HepG2 (cell line): ENCODE results near the gene CCL23. TPM values are rescaled to one million over a fixed set of nuclear protein-coding genes. Genes with fewer than 3 reads are reported as not detected.

ENCODE experiments used
- CAMTA2 ChIP-seq: sonication (generic); formaldehyde crosslinking; IDR thresholded peaks from 2 replicates; pipeline ENCODE4 v1.4.0; 2020; ENCODE audit warnings: mild to moderate bottlenecking, missing genetic modification reagents, borderline replicate concordance
- HOXA9 ChIP-seq: sonication (generic); formaldehyde crosslinking; IDR thresholded peaks from 2 replicates; pipeline ENCODE4 v1.8.1; 2022; ENCODE audit warnings: missing genetic modification reagents, mild to moderate bottlenecking, moderate library complexity, borderline replicate concordance
- NFATC3 ChIP-seq: sonication (generic); formaldehyde crosslinking; IDR thresholded peaks from 2 replicates; pipeline ENCODE4 v1.5.1; 2020; ENCODE audit warnings: mild to moderate bottlenecking, missing genetic modification reagents
- NFYC ChIP-seq: IDR thresholded peaks from 2 replicates; pipeline ENCODE4 v1.6.1; 2016; ENCODE audit warnings: missing genetic modification reagents, missing compliant biosample characterization
- PAX8 ChIP-seq: sonication (generic); formaldehyde crosslinking; IDR thresholded peaks from 2 replicates; pipeline ENCODE4 v1.8.0; 2022; ENCODE audit warnings: mild to moderate bottlenecking, missing genetic modification reagents, borderline replicate concordance
- RXRB ChIP-seq: IDR thresholded peaks from 2 replicates; pipeline ENCODE4 v1.6.1; 2016; ENCODE audit warnings: borderline replicate concordance, missing genetic modification reagents, missing compliant biosample characterization
- SOX6 ChIP-seq, 2 experiments: fragments of 450-650 bp in 1 of 2; sonication (generic) in 1 of 2; formaldehyde crosslinking in 1 of 2; IDR thresholded peaks; 2 replicates each; pipeline versions ENCODE4 v1.4.0 to v1.6.1; 2017 to 2020; ENCODE audit warnings: antibody characterized with exemption in 1 of 2, mild to moderate bottlenecking in 1 of 2, missing genetic modification reagents in 1 of 2
- SRSF4 ChIP-seq: fragments of 200-400 bp; formaldehyde crosslinking; IDR thresholded peaks from one replicate; pipeline ENCODE4 v1.6.1; 2018; ENCODE audit warnings: mild to moderate bottlenecking, low read depth, low read length, moderate library complexity; ENCODE audit not compliant: poor library complexity, severe bottlenecking
- ZNF180 ChIP-seq: sonication (generic); formaldehyde crosslinking; IDR thresholded peaks from 2 replicates; pipeline ENCODE4 v1.4.0; 2020; ENCODE audit warnings: low read depth, missing genetic modification reagents, borderline replicate concordance
- ZNF337 ChIP-seq: sonication (generic); formaldehyde crosslinking; IDR thresholded peaks from 2 replicates; pipeline ENCODE4 v1.5.1; 2020; ENCODE audit warnings: missing genetic modification reagents, low read depth, mild to moderate bottlenecking, borderline replicate concordance
- ZNF441 ChIP-seq: sonication (generic); formaldehyde crosslinking; IDR thresholded peaks from 2 replicates; pipeline ENCODE4 v1.7.0; 2021; ENCODE audit warnings: missing genetic modification reagents, borderline replicate concordance
- ZNF607 ChIP-seq: sonication (generic); formaldehyde crosslinking; IDR thresholded peaks from 2 replicates; pipeline ENCODE4 v1.5.1; 2020; ENCODE audit warnings: missing genetic modification reagents, mild to moderate bottlenecking, borderline replicate concordance
- ZNF724P ChIP-seq: sonication (generic); formaldehyde crosslinking; IDR thresholded peaks from 2 replicates; pipeline ENCODE4 v1.8.0; 2022; ENCODE audit warnings: missing genetic modification reagents, borderline replicate concordance
- ZNF788 ChIP-seq: sonication (generic); formaldehyde crosslinking; IDR thresholded peaks from 2 replicates; pipeline ENCODE4 v1.5.0; 2020; ENCODE audit warnings: mild to moderate bottlenecking, missing genetic modification reagents, borderline replicate concordance
- ZNF816 ChIP-seq: sonication (generic); formaldehyde crosslinking; IDR thresholded peaks from 2 replicates; pipeline ENCODE4 v1.8.0; 2022; ENCODE audit warnings: missing genetic modification reagents, mild to moderate bottlenecking, borderline replicate concordance
- polyA plus RNA-seq, 8 experiments: library from polyadenylated mRNA; depleted of rRNA in 3 of 8; stranded (reverse) in 7 of 8; unstranded in 1 of 8; fragments of >200 nt; fragmentation: Illumina TruSeq in 4 of 8; extraction: Trizol in 4 of 8; gene quantifications; 2 replicates each; pipeline versions ENCODE4 v1.2.1 to v1.2.3, GENCODE V29; 2011 to 2016; ENCODE audit warnings: low read depth in 4 of 8, missing spikeins in 1 of 8, mixed read lengths in 1 of 8; ENCODE audit not compliant: insufficient read depth in 1 of 8
- total RNA-seq, 5 experiments: library from RNA; depleted of rRNA; stranded (reverse); fragments of >200 nt; fragmentation: Illumina TruSeq; extraction: Trizol; gene quantifications; 2 replicates each; pipeline ENCODE4 v1.2.3, GENCODE V29; 2016; ENCODE audit warnings: low read depth in 1 of 5
- TF ChIP-seq, protein P1 (sequence below): sonication (generic); formaldehyde crosslinking; IDR thresholded peaks from 2 replicates; pipeline ENCODE4 v1.5.1; 2020; ENCODE audit warnings: mild to moderate bottlenecking, missing genetic modification reagents, borderline replicate concordance
- TF ChIP-seq, protein P2 (sequence below): sonication (generic); formaldehyde crosslinking; IDR thresholded peaks from 2 replicates; pipeline ENCODE4 v1.5.0; 2020; ENCODE audit warnings: mild to moderate bottlenecking, missing genetic modification reagents
- TF ChIP-seq, protein P3 (sequence below): sonication (generic); formaldehyde crosslinking; IDR thresholded peaks from 2 replicates; pipeline ENCODE4 v1.4.0; 2020; ENCODE audit warnings: missing genetic modification reagents
- TF ChIP-seq, protein P4 (sequence below): sonication (generic); formaldehyde crosslinking; IDR thresholded peaks from 2 replicates; pipeline ENCODE4 v1.5.0; 2020; ENCODE audit warnings: missing genetic modification reagents, mild to moderate bottlenecking, borderline replicate concordance

CCL23 gene
- total and polyA plus RNA-seq, 2 of the 13 experiments (the other 11 are each of a cell fraction or from before 2014, with no cell fraction given) = not detected

DNA sequence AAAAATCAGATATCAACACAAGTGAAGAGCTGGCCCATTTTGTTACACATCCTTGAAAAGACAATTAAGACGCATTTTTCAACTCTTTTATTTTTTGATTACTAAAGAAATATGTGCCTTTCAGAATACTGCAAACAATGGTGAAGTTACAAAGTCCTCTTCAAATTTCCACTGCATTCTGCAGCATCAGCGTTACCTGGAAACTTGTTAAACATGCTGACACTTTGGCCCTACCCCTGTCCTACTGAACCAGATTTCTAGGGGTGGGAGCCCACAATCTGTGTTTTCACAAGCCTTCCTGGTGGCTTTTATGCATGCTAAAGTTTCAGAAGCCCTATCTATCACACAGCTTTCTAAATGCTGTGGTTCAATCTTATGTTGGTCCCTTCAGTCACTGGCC, 26.7 kb downstream of the CCL23 start (continued):
- TF ChIP-seq, protein P1, sequence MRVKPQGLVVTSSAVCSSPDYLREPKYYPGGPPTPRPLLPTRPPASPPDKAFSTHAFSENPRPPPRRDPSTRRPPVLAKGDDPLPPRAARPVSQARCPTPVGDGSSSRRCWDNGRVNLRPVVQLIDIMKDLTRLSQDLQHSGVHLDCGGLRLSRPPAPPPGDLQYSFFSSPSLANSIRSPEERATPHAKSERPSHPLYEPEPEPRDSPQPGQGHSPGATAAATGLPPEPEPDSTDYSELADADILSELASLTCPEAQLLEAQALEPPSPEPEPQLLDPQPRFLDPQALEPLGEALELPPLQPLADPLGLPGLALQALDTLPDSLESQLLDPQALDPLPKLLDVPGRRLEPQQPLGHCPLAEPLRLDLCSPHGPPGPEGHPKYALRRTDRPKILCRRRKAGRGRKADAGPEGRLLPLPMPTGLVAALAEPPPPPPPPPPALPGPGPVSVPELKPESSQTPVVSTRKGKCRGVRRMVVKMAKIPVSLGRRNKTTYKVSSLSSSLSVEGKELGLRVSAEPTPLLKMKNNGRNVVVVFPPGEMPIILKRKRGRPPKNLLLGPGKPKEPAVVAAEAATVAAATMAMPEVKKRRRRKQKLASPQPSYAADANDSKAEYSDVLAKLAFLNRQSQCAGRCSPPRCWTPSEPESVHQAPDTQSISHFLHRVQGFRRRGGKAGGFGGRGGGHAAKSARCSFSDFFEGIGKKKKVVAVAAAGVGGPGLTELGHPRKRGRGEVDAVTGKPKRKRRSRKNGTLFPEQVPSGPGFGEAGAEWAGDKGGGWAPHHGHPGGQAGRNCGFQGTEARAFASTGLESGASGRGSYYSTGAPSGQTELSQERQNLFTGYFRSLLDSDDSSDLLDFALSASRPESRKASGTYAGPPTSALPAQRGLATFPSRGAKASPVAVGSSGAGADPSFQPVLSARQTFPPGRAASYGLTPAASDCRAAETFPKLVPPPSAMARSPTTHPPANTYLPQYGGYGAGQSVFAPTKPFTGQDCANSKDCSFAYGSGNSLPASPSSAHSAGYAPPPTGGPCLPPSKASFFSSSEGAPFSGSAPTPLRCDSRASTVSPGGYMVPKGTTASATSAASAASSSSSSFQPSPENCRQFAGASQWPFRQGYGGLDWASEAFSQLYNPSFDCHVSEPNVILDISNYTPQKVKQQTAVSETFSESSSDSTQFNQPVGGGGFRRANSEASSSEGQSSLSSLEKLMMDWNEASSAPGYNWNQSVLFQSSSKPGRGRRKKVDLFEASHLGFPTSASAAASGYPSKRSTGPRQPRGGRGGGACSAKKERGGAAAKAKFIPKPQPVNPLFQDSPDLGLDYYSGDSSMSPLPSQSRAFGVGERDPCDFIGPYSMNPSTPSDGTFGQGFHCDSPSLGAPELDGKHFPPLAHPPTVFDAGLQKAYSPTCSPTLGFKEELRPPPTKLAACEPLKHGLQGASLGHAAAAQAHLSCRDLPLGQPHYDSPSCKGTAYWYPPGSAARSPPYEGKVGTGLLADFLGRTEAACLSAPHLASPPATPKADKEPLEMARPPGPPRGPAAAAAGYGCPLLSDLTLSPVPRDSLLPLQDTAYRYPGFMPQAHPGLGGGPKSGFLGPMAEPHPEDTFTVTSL (CRISPR knock-in tag) = no peak
- TF ChIP-seq ZNF607 (CRISPR knock-in tag) (no peak), SRSF4 (no peak), ZNF441 (CRISPR knock-in tag) (no peak), ZNF180 (no peak), NFYC (no peak), NFATC3 (CRISPR knock-in tag) (no peak), HOXA9 (CRISPR knock-in tag) (no peak), CAMTA2 (CRISPR knock-in tag) (no peak), ZNF816 (no peak), PAX8 (no peak), ZNF337 (CRISPR knock-in tag) (no peak), RXRB (CRISPR knock-in tag) (peak; percentile 64; the same call in 1 of the 2 replicates), ZNF788 (CRISPR knock-in tag) (no peak), SOX6 (IDR thresholded peaks at IDR 0.05) (no peak), SOX6 (CRISPR knock-in tag; IDR thresholded peaks at IDR 0.05) (peak; percentile 53), ZNF724P (no peak)
- TF ChIP-seq, protein P2, sequence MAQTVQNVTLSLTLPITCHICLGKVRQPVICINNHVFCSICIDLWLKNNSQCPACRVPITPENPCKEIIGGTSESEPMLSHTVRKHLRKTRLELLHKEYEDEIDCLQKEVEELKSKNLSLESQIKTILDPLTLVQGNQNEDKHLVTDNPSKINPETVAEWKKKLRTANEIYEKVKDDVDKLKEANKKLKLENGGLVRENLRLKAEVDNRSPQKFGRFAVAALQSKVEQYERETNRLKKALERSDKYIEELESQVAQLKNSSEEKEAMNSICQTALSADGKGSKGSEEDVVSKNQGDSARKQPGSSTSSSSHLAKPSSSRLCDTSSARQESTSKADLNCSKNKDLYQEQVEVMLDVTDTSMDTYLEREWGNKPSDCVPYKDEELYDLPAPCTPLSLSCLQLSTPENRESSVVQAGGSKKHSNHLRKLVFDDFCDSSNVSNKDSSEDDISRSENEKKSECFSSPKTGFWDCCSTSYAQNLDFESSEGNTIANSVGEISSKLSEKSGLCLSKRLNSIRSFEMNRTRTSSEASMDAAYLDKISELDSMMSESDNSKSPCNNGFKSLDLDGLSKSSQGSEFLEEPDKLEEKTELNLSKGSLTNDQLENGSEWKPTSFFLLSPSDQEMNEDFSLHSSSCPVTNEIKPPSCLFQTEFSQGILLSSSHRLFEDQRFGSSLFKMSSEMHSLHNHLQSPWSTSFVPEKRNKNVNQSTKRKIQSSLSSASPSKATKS (CRISPR knock-in tag) = no peak
- TF ChIP-seq, protein P3, sequence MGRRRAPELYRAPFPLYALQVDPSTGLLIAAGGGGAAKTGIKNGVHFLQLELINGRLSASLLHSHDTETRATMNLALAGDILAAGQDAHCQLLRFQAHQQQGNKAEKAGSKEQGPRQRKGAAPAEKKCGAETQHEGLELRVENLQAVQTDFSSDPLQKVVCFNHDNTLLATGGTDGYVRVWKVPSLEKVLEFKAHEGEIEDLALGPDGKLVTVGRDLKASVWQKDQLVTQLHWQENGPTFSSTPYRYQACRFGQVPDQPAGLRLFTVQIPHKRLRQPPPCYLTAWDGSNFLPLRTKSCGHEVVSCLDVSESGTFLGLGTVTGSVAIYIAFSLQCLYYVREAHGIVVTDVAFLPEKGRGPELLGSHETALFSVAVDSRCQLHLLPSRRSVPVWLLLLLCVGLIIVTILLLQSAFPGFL (CRISPR knock-in tag) = no peak
- TF ChIP-seq, protein P4, sequence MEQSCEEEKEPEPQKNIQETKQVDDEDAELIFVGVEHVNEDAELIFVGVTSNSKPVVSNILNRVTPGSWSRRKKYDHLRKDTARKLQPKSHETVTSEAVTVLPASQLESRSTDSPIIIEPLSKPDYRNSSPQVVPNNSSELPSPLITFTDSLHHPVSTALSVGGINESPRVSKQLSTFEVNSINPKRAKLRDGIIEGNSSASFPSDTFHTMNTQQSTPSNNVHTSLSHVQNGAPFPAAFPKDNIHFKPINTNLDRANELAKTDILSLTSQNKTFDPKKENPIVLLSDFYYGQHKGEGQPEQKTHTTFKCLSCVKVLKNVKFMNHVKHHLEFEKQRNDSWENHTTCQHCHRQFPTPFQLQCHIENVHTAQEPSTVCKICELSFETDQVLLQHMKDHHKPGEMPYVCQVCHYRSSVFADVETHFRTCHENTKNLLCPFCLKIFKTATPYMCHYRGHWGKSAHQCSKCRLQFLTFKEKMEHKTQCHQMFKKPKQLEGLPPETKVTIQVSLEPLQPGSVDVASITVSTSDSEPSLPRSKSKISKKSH (CRISPR knock-in tag) = no peak
